ENCODE measurements around the gene GPR42.
"Not testable (repeated sequence)": the region's sequence is repeated elsewhere in the genome, so short reads cannot be mapped to it uniquely, and the experiment has no call there.

The GPR42 gene

GRCh38 chr19:35347171-35347929 lies 23.5 kb upstream of the GPR42 start, which contains the start of gene FFAR1:
TSS of gene FFAR1 (plus strand) at chr19:35347902. CDS start at chr19:35351552, 3,650 bp downstream.
- peak; percentile 14 to 45 for DNase-seq (ENCODE audit: low read depth in 2 of 2)

- no peak for DNase-seq (ENCODE audit: low read depth in 2 of 2)
These were observed 23.0 kb upstream of the GPR42 start for GRCh38 chr19:35347930-35348298.

GRCh38 chr19:35348911-35349611 lies 21.8 kb upstream of the GPR42 start:
- no peak for DNase-seq (ENCODE audit: low read depth in 2 of 2)

GRCh38 chr19:35349614-35350521 lies 21.0 kb upstream of the GPR42 start:
- no peak for DNase-seq (ENCODE audit: low read depth in 2 of 2)

- no peak for DNase-seq (ENCODE audit: low read depth in 2 of 2)
These were observed 20.3 kb upstream of the GPR42 start for GRCh38 chr19:35350591-35350990.

- no peak for DNase-seq (ENCODE audit: low read depth in 2 of 2)
These were observed 19.3 kb upstream of the GPR42 start for GRCh38 chr19:35351411-35352176.

- DNase-seq (ENCODE audit: low read depth in 2 of 2), result no peak
These were observed 18.8 kb upstream of the GPR42 start for GRCh38 chr19:35352177-35352447.

GRCh38 chr19:35352448-35353304 lies 18.2 kb upstream of the GPR42 start:
- peak; percentile 58 to 64 for DNase-seq (ENCODE audit: low read depth in 2 of 2)

GRCh38 chr19:35353635-35354034 lies 17.2 kb upstream of the GPR42 start:
- no peak for DNase-seq (ENCODE audit: low read depth in 2 of 2)

GRCh38 chr19:35354898-35355297 lies 16.0 kb upstream of the GPR42 start:
- DNase-seq (ENCODE audit: low read depth in 2 of 2), result no peak

GRCh38 chr19:35355791-35356460 lies 14.9 kb upstream of the GPR42 start:
- DNase-seq (ENCODE audit: low read depth in 2 of 2), result no peak

GRCh38 chr19:35357867-35358573 lies 12.8 kb upstream of the GPR42 start, which contains the start of gene FFAR3:
TSS of gene FFAR3 (plus strand) at chr19:35358460. CDS start at chr19:35358891, 431 bp downstream.
- DNase-seq (ENCODE audit: low read depth in 2 of 2), result no peak

- DNase-seq (ENCODE audit: low read depth in 2 of 2), result not testable (repeated sequence)
These were observed 12.0 kb upstream of the GPR42 start for GRCh38 chr19:35358834-35359233.

GRCh38 chr19:35359395-35359794 lies 11.5 kb upstream of the GPR42 start:
- DNase-seq (ENCODE audit: low read depth in 2 of 2), result not testable (repeated sequence)

- not testable (repeated sequence) for DNase-seq (ENCODE audit: low read depth in 2 of 2)
These were observed 10.8 kb upstream of the GPR42 start for GRCh38 chr19:35360081-35360480.

GRCh38 chr19:35360880-35361420 lies 9.9 kb upstream of the GPR42 start:
- no peak for DNase-seq (ENCODE audit: low read depth in 2 of 2)

GRCh38 chr19:35362261-35363000 lies 8.4 kb upstream of the GPR42 start:
- no peak for DNase-seq (ENCODE audit: low read depth in 2 of 2)

GRCh38 chr19:35363001-35363590 lies 7.8 kb upstream of the GPR42 start:
- no peak for DNase-seq (ENCODE audit: low read depth in 2 of 2)
